HCT116 (cell line): ENCODE measurements around the gene SPATA31E1. TPM values are rescaled to one million over a fixed set of nuclear protein-coding genes. Genes with fewer than 3 reads are reported as not detected.

Source experiments
- ATAC-seq: fragments of 200-7000 bp; cut with Tn5 transposase; 2 replicates; pipeline ENCODE4 v1.9.1; 2020; ENCODE audit warnings: mild to moderate bottlenecking, moderate library complexity
- BruUV-seq: library from RNA; stranded (reverse); fragments of 400-500 nt; replicated peaks from 2 replicates; lab custom pipeline; 2021; lab: Mats Ljungman, UMichigan
- CTCF ChIA-PET: fragments of 300-600 bp; sonication (Branson Sonifier 250); formaldehyde crosslinking; loops from one replicate; lab custom pipeline; 2021; ENCODE audit warnings: antibody characterized with exemption; lab: Charles Lee
- POLR2A ChIA-PET: fragments of 300-600, 350-600 bp; sonication (Branson Sonifier 250); formaldehyde crosslinking; loops from one replicate; lab custom pipeline; 2021; ENCODE audit warnings: antibody characterized with exemption; lab: Charles Lee
- RAD21 ChIA-PET, 2 experiments: fragments of 300-600 bp; sonication (Branson Sonifier 250); formaldehyde crosslinking; loops; one replicate each; lab custom pipeline; 2023; ENCODE audit warnings: low total read pairs in 2 of 2; ENCODE audit not compliant: uncharacterized antibody in 2 of 2, unreplicated experiment in 2 of 2, low non-redundant PET in 1 of 2; lab: Charles Lee
- DNase-seq: peaks from one replicate; pipeline ENCODE4 v3.0.0-alpha.2; 2010; ENCODE audit warnings: low read depth, low spot score
- H2AFZ ChIP-seq: fragments of 200-600 bp; shearing (Covaris generic), sonication (generic); 2 replicates; pipeline ENCODE4 v1.6.1; 2017; ENCODE audit warnings: low read depth, mixed run types, mixed read lengths, antibody characterized with exemption, low read length; ENCODE audit not compliant: poor library complexity, severe bottlenecking
- H3K27ac ChIP-seq: 2 replicates; pipeline ENCODE4 v1.5.1; 2012; ENCODE audit warnings: low read depth, low read length
- H3K27me3 ChIP-seq: fragments of 200-600 bp; sonication (generic); 2 replicates; pipeline ENCODE4 v1.6.1; 2016; ENCODE audit warnings: mixed run types, low read length, mixed read lengths; ENCODE audit not compliant: insufficient read depth
- H3K36me3 ChIP-seq, 2 experiments: fragments of 200-500 bp in 1 of 2; fragments of 200-600 bp in 1 of 2; sonication (Bioruptor generic) in 1 of 2; sonication (generic) in 1 of 2; 2 replicates each; pipeline versions ENCODE4 v1.5.1 to v1.6.1; 2014 to 2016; ENCODE audit warnings: low read length in 2 of 2, inconsistent platforms in 1 of 2, mixed read lengths in 1 of 2, mixed run types in 1 of 2; ENCODE audit not compliant: insufficient read depth in 2 of 2, control insufficient read depth in 1 of 2
- H3K4me1 ChIP-seq, 2 experiments: fragments of 200-600 bp in 1 of 2; sonication (generic) in 1 of 2; 2 replicates each; pipeline versions ENCODE4 v1.5.1 to v1.6.1; 2012 to 2017; ENCODE audit warnings: low read length in 2 of 2, inconsistent platforms in 1 of 2, mild to moderate bottlenecking in 1 of 2, mixed read lengths in 1 of 2, mixed run types in 1 of 2, moderate library complexity in 1 of 2; ENCODE audit not compliant: insufficient read depth in 2 of 2, control insufficient read depth in 1 of 2
- H3K4me2 ChIP-seq: fragments of 200-600 bp; sonication (generic); 2 replicates; pipeline ENCODE4 v1.6.1; 2017; ENCODE audit warnings: mixed run types, low read length, mixed read lengths
- H3K4me3 ChIP-seq, 2 experiments: fragments of 200-600 bp in 1 of 2; sonication (generic) in 1 of 2; replicated peaks in 1 of 2; 2 replicates each; pipeline ENCODE4 v1.5.1; 2011 to 2016; ENCODE audit warnings: low read length in 2 of 2, control low read depth in 1 of 2, low read depth in 1 of 2, mild to moderate bottlenecking in 1 of 2, mixed read lengths in 1 of 2, mixed run types in 1 of 2
- H3K79me2 ChIP-seq: fragments of 200-600 bp; sonication (generic); 2 replicates; pipeline ENCODE4 v1.6.1; 2017; ENCODE audit warnings: mild to moderate bottlenecking, mixed run types, low read length, moderate library complexity, mixed read lengths; ENCODE audit not compliant: insufficient read depth
- H3K9ac ChIP-seq: fragments of 200-600 bp; sonication (generic); 2 replicates; pipeline ENCODE4 v1.6.1; 2016; ENCODE audit warnings: low read length, mixed read lengths
- H3K9me2 ChIP-seq: fragments of 200-600 bp; sonication (generic), shearing (Covaris generic); 2 replicates; pipeline ENCODE4 v1.6.1; 2017; ENCODE audit warnings: mixed run types, mild to moderate bottlenecking, moderate library complexity; ENCODE audit not compliant: insufficient read depth
- H3K9me3 ChIP-seq, 2 experiments: fragments of 200-500 bp in 1 of 2; fragments of 200-600 bp in 1 of 2; sonication (Bioruptor generic) in 1 of 2; sonication (generic) in 1 of 2; 2 replicates each; pipeline ENCODE4 v1.6.1; 2014 to 2017; ENCODE audit warnings: low read length in 2 of 2, mixed read lengths in 2 of 2, inconsistent platforms in 1 of 2, low read depth in 1 of 2, mild to moderate bottlenecking in 1 of 2, mixed run types in 1 of 2, moderate library complexity in 1 of 2; ENCODE audit not compliant: control insufficient read depth in 1 of 2, insufficient read depth in 1 of 2
- H4K20me1 ChIP-seq: fragments of 200-600 bp; sonication (generic), shearing (Covaris generic); 2 replicates; pipeline ENCODE4 v1.6.1; 2017; ENCODE audit warnings: mixed run types, mild to moderate bottlenecking, moderate library complexity; ENCODE audit not compliant: insufficient read depth
- CBX3 ChIP-seq: IDR thresholded peaks from 2 replicates; pipeline ENCODE4 v1.6.1; 2012; ENCODE audit warnings: low read depth
- CEBPB ChIP-seq: IDR thresholded peaks from 2 replicates; pipeline ENCODE4 v1.6.1; 2012; ENCODE audit warnings: low read depth
- EGR1 ChIP-seq: IDR thresholded peaks from 2 replicates; pipeline ENCODE4 v1.6.1; 2012; ENCODE audit warnings: low read depth
- ELF1 ChIP-seq: IDR thresholded peaks from 2 replicates; pipeline ENCODE4 v1.6.1; 2012; ENCODE audit warnings: low read depth, borderline replicate concordance
- EZH2phosphoT487 ChIP-seq: fragments of 200-600 bp; IDR thresholded peaks from 2 replicates; pipeline ENCODE4 v1.6.1; 2018; ENCODE audit warnings: antibody characterized with exemption, borderline replicate concordance
- POLR2A ChIP-seq: IDR thresholded peaks from 2 replicates; pipeline ENCODE4 v1.7.0; 2011; ENCODE audit warnings: borderline replicate concordance; ENCODE audit not compliant: insufficient read depth, insufficient read length; ENCODE audit errors: extremely low read depth
- SIN3A ChIP-seq: IDR thresholded peaks from 2 replicates; pipeline ENCODE4 v1.6.1; 2012; ENCODE audit warnings: low read depth
- SP1 ChIP-seq: IDR thresholded peaks from 2 replicates; pipeline ENCODE4 v1.6.1; 2012; ENCODE audit warnings: low read depth
- SRF ChIP-seq: IDR thresholded peaks from 2 replicates; pipeline ENCODE4 v1.6.1; 2012; ENCODE audit warnings: low read depth
- YY1 ChIP-seq: IDR thresholded peaks from 2 replicates; pipeline ENCODE4 v1.6.1; 2011; ENCODE audit warnings: low read length, low read depth, moderate library complexity, mild to moderate bottlenecking; ENCODE audit not compliant: insufficient replicate concordance; ENCODE audit errors: extremely low read depth
- intact Hi-C: fragments of 100-400 bp; cut with micrococcal nuclease; formaldehyde crosslinking; loops from 2 replicates; pipeline ENCODE4 v1.10.0; 2022
- total RNA-seq: library from RNA; stranded (reverse); gene quantifications from one replicate; pipeline ENCODE4 v1.2.1, GENCODE V29; 2021; ENCODE audit not compliant: unreplicated experiment
- TF ChIP-seq, protein P1 (sequence below): IDR thresholded peaks from 2 replicates; pipeline ENCODE4 v1.6.1; 2011; ENCODE audit warnings: mild to moderate bottlenecking, low read length, moderate library complexity; ENCODE audit not compliant: insufficient replicate concordance; ENCODE audit errors: extremely low read depth
- TF ChIP-seq, protein P2 (sequence below): IDR thresholded peaks from 2 replicates; pipeline ENCODE4 v1.6.1; 2012; ENCODE audit warnings: low read depth
- TF ChIP-seq, protein P3 (sequence below), 3 experiments: fragments of 200-600 bp in 1 of 3; sonication (generic) in 1 of 3; IDR thresholded peaks in 2 of 3; conservative IDR thresholded peaks in 1 of 3; 2 replicates each; pipeline ENCODE4 v1.5.1; 2012 to 2017; ENCODE audit warnings: low read depth in 2 of 3, low read length in 2 of 3, antibody characterized with exemption in 1 of 3, borderline replicate concordance in 1 of 3, control low read depth in 1 of 3, mild to moderate bottlenecking in 1 of 3, mixed read lengths in 1 of 3, mixed run types in 1 of 3, moderate library complexity in 1 of 3; ENCODE audit not compliant: insufficient read depth in 1 of 3

The SPATA31E1 gene
- total RNA-seq, 1 experiment from 2014 or later: not detected

DNA sequence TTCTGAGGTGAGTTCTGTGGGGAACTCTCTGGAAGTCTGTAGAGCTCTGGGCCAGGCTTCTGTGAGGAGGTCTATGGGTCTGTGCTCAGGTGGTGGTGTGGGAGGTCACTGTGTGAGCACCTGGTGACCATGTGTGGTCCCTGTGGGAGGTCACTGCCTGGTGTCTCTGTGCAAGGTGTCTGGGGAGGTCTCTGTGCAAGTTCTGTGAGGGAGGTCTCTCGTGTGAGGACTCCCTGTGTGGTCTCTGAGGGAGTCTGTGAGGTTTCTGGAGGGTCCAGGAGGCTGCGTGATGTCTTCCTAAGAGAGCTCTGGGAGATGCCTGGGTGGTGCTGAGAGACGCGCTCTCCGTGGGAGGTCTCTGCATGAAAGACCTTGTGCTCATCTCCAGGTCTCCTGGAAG is 6.0 kb upstream of the SPATA31E1 start:
- RAD21 ChIA-PET: no interaction called here
- CTCF ChIA-PET: no interaction called here
- H3K4me2 ChIP-seq: no peak overlapping the region
- no peaks in the 10 kb centered on the region for H3K9me2 ChIP-seq
- H3K4me3 ChIP-seq: no peak overlapping the region
- H3K79me2 ChIP-seq: no peaks in the 10 kb centered on the region
- no peaks in the 10 kb centered on the region for H3K27me3 ChIP-seq
- H3K9ac ChIP-seq: no peak overlapping the region
- no TSS peak for BruUV-seq
- H3K4me1 ChIP-seq: peaks cover 0 to 7% of the 10 kb centered on the region in 2 experiments; a peak in 2 of 4 replicates
- intact Hi-C loops: no loop called here
- no peak for DNase-seq
- ATAC-seq: no peak
- H3K9me3 ChIP-seq: peaks cover 0 to 6% of the 10 kb centered on the region in 2 experiments; a peak in 1 of 4 replicates
- no peak overlapping the region for H2AFZ ChIP-seq
- TF ChIP-seq SP1 (no peak), POLR2A (no peak), YY1 (no peak), SIN3A (no peak), EZH2phosphoT487 (no peak), EGR1 (no peak), SRF (no peak), CBX3 (no peak)
- TF ChIP-seq, protein P1, sequence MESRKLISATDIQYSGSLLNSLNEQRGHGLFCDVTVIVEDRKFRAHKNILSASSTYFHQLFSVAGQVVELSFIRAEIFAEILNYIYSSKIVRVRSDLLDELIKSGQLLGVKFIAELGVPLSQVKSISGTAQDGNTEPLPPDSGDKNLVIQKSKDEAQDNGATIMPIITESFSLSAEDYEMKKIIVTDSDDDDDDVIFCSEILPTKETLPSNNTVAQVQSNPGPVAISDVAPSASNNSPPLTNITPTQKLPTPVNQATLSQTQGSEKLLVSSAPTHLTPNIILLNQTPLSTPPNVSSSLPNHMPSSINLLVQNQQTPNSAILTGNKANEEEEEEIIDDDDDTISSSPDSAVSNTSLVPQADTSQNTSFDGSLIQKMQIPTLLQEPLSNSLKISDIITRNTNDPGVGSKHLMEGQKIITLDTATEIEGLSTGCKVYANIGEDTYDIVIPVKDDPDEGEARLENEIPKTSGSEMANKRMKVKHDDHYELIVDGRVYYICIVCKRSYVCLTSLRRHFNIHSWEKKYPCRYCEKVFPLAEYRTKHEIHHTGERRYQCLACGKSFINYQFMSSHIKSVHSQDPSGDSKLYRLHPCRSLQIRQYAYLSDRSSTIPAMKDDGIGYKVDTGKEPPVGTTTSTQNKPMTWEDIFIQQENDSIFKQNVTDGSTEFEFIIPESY: no peak
- no peaks in the 10 kb centered on the region for H3K36me3 ChIP-seq
- no peaks in the 10 kb centered on the region for H4K20me1 ChIP-seq
- H3K27ac ChIP-seq: no peak overlapping the region
- POLR2A ChIA-PET: no interaction called here

DNA sequence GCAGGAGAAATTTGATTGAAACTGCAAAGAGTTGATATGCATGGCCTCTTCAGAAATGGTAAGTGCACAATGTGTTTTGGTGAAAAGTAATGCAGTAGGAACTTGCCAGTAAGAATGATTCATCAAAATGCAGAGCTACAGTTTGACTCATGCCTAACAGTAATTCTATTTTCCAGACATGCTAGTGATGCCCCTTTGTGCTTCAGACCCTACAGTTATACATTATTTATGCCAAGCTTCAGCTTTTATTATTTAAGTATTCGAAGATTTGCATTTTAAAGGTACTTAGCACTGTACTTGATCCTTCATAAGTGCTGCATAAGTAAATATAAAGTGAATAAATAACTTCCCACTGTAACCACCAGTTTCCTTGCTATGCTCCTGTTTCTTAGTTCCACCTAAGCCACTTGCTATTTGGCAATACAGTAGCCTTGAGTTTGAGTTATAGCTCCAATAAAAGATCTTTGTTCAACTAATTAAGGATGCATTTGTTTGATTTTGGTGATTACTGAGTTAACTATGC is 3.6 kb upstream of the SPATA31E1 start:
- POLR2A ChIA-PET: no interaction called here
- no peak for ATAC-seq
- BruUV-seq: no TSS peak
- TF ChIP-seq YY1 (no peak), ELF1 (no peak), CEBPB (no peak), SP1 (no peak)
- TF ChIP-seq, protein P2, sequence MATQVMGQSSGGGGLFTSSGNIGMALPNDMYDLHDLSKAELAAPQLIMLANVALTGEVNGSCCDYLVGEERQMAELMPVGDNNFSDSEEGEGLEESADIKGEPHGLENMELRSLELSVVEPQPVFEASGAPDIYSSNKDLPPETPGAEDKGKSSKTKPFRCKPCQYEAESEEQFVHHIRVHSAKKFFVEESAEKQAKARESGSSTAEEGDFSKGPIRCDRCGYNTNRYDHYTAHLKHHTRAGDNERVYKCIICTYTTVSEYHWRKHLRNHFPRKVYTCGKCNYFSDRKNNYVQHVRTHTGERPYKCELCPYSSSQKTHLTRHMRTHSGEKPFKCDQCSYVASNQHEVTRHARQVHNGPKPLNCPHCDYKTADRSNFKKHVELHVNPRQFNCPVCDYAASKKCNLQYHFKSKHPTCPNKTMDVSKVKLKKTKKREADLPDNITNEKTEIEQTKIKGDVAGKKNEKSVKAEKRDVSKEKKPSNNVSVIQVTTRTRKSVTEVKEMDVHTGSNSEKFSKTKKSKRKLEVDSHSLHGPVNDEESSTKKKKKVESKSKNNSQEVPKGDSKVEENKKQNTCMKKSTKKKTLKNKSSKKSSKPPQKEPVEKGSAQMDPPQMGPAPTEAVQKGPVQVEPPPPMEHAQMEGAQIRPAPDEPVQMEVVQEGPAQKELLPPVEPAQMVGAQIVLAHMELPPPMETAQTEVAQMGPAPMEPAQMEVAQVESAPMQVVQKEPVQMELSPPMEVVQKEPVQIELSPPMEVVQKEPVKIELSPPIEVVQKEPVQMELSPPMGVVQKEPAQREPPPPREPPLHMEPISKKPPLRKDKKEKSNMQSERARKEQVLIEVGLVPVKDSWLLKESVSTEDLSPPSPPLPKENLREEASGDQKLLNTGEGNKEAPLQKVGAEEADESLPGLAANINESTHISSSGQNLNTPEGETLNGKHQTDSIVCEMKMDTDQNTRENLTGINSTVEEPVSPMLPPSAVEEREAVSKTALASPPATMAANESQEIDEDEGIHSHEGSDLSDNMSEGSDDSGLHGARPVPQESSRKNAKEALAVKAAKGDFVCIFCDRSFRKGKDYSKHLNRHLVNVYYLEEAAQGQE: no peak
- TF ChIP-seq, protein P3, sequence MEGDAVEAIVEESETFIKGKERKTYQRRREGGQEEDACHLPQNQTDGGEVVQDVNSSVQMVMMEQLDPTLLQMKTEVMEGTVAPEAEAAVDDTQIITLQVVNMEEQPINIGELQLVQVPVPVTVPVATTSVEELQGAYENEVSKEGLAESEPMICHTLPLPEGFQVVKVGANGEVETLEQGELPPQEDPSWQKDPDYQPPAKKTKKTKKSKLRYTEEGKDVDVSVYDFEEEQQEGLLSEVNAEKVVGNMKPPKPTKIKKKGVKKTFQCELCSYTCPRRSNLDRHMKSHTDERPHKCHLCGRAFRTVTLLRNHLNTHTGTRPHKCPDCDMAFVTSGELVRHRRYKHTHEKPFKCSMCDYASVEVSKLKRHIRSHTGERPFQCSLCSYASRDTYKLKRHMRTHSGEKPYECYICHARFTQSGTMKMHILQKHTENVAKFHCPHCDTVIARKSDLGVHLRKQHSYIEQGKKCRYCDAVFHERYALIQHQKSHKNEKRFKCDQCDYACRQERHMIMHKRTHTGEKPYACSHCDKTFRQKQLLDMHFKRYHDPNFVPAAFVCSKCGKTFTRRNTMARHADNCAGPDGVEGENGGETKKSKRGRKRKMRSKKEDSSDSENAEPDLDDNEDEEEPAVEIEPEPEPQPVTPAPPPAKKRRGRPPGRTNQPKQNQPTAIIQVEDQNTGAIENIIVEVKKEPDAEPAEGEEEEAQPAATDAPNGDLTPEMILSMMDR (IDR thresholded peaks at IDR 0.05 in 2 of 3, conservative IDR thresholded peaks at IDR 0.05 in 1 of 3; ENCODE audit: borderline replicate concordance in 1 of 3, insufficient read depth in 1 of 3, low read depth in 2 of 3, low read length in 2 of 3): no peak

More for the DNA sequence above, 3.6 kb upstream of the SPATA31E1 start:
- peaks cover 0 to 7% of the 10 kb centered on the region in 2 experiments; a peak in 2 of 4 replicates for H3K4me1 ChIP-seq
- peaks cover 0 to 6% of the 10 kb centered on the region in 2 experiments; a peak in 1 of 4 replicates for H3K9me3 ChIP-seq
- H3K36me3 ChIP-seq: no peaks in the 10 kb centered on the region
- no peak overlapping the region for H3K27ac ChIP-seq
- no peaks in the 10 kb centered on the region for H3K27me3 ChIP-seq
- RAD21 ChIA-PET: no interaction called here
- intact Hi-C loops: no loop called here
- H3K4me3 ChIP-seq: no peak overlapping the region
- H3K79me2 ChIP-seq: no peaks in the 10 kb centered on the region
- no peak overlapping the region for H2AFZ ChIP-seq
- H3K4me2 ChIP-seq: no peak overlapping the region
- DNase-seq: no peak
- no peaks in the 10 kb centered on the region for H3K9me2 ChIP-seq
- no peak overlapping the region for H3K9ac ChIP-seq
- no peaks in the 10 kb centered on the region for H4K20me1 ChIP-seq
- CTCF ChIA-PET: no interaction called here
